ENCODE data around the gene GRK3.
"Not testable (repeated sequence)": the region's sequence is repeated elsewhere in the genome, so short reads cannot be mapped to it uniquely, and the experiment has no call there.

The GRK3 gene

DNA sequence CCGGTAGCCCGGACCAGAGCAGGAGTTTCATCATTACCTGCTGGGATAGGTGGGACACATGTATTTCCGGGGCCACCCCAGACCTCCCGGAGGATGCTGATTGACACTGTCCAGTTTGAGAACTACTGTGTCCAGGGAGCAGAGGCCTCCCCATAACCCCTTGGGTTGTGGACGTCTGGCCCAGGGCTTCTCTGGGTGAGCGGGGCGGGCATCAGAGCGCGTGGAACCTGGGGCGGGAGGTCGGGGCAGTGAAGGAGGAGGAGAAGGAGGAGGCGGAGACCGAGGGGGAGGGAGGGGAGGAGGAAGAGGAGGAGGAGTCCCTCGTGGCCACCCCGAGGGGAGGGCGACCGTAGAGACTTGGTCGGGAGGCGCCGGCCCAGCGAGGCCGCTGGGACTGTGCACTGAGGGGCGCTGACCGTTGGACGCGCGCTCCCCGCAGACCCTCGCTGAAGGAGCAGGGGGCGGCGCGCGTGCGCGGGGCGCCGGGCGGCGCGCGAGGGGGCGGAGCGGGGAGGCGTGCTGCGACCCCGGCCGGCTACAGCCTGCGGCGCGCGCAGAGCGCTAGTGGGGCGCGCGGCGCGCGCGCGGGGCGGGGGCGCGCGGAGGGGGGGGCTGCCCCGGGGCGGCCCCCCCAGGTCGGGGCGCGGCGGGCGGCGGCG lies at the start of gene GRK3:
Gene GRK3, plus strand, starts transcription at position 356 of the 659 bp plus-strand sequence. CDS start 366 bp downstream, outside the sequence.
- ATAC-seq (peak; percentile 78), DNase-seq (peak; percentile 75)

DNA sequence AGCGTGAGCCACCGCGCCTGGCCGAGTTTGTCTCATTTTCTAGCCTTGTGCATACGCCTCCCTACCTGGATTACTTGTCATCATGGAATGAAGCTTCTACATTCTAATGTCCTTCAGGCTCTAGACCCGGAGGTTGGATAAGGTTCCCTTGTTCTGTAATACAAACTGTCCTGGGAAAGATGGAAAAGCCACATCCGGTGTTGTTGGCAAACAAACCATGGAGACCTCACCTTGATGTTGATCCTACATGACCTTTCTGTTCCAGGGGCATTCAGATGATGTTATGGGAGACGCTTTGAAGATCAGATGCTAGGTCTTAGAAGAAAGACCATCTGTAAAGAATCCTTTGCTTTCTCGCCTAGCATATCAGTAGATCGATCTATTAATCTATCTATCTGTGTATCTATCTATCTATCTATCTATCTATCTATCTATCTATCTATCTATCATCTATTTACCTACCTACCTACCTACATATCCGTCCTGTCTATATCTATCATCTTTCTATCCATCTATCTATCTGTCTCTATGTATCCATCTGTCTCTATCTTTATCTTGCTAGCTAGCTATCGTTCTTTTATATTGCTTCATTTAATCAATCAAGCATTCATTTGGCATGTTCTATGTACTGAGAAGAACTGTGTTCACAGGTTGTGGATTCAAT lies 46.3 kb upstream of the GRK3 start:
- no peak for DNase-seq
- no peak for ATAC-seq

DNA sequence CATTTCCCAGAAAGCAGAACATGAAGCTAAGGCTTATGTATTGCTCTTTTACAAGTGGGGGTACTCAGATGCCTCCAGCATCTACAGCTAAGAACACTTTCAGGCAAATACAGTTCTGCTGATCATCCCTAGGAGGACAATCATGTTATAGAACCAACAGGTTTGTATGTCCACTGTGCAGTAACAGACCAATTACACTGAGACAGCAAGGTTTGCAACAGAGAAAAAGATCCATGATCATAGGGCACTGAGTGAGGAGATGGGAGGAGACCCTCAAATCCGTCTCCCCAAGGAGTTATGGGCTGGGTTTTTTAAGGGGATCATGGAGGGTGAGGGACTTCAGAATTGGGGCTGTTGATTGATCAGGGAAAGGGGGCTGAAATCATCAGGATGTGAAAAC lies 39.1 kb upstream of the GRK3 start:
- DNase-seq (no peak), ATAC-seq (no peak)

DNA sequence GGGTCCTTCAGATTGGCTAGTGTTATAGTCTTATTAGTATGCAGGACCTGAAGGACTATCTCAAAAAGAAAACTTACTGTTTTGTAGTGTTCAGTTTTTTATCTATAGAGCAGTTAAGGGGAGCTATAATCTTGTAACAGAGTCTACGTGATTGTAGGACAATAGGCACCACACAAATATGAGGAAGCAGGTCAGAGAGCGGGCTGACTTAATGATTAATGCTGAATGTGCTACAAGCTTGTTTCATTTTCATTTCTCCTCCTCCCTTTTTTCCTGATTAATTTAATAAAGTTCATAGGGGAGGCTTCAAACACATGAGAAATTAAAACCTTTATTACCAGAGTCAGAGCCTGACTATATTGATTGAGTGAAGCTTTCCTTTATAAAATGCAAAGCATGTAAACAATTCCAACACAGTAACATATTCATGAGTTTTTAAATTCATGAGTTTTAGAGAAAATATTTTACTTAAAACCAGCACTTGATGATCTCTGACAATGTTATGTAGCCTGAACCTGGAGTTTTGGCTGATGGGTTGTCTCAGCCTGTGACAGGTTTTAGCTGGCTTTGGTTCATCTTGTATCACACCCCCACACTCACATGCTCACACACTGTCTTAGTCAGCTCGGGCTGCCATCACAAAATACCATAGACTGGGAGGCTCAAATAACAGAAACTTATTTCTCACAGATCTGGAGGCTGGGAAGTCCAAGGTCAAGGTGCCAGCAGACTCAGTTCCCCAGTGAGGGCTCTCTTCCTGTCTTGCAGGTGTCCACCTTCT lies 38.5 kb upstream of the GRK3 start:
- not testable (repeated sequence) for ATAC-seq, DNase-seq

DNA sequence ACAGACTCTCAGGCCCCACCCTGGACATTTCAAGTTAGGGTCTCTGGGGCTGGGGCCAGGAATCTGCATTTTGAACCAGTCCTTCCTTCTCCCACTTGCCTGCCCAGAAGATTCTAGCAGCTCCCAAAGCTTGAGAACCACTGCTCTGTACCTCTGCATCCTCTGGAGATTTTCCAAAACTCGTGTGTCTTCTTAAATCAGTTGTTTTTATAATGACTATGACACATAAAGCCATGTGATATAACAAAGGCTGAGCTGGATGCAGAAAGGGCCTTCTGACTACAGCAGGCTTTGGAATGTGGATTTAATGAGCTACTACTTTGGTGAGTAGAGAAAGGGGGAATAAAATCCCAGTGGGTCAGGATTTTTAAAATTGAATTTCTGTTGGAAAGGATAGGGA lies 37.5 kb upstream of the GRK3 start:
- ATAC-seq, DNase-seq: not testable (repeated sequence)

DNA sequence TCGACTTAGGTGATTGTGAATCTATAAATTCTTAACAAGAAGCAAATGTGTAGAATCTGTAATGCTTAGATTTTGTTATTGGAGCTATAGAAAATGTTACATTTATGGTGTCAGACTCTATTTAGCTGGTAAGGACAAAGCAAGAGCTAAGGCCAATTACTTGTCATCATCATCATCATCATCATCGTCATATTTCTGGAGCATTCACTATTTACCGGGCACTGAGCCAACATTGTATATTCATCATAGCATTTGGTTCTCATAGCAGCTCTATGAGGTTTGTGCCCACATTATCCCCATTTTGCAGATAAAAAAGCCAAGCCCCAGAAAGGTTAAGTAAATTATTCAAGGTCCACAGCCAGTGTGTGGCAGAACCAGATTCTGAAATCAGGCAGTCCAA lies 36.4 kb upstream of the GRK3 start:
- ATAC-seq, DNase-seq: not testable (repeated sequence)

DNA sequence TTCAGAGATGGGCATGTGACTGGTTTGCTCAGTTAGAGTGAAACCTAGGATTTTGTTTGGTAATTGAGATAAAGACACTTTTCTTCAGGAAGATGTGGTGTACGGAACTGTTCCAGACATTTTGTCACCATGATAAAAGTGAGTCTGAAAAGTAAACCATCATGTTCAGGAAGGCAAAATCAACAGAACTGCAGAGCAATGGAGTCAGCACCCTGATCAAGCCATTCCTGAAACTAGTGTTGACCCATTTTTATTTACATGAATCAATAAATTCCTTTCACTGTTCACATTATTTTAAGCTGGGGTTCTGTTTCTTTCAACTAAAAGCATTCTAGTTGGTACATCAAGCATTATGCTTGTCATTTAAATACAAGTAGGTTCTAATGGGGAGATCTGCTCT lies 35.4 kb upstream of the GRK3 start:
- DNase-seq, ATAC-seq: not testable (repeated sequence)

DNA sequence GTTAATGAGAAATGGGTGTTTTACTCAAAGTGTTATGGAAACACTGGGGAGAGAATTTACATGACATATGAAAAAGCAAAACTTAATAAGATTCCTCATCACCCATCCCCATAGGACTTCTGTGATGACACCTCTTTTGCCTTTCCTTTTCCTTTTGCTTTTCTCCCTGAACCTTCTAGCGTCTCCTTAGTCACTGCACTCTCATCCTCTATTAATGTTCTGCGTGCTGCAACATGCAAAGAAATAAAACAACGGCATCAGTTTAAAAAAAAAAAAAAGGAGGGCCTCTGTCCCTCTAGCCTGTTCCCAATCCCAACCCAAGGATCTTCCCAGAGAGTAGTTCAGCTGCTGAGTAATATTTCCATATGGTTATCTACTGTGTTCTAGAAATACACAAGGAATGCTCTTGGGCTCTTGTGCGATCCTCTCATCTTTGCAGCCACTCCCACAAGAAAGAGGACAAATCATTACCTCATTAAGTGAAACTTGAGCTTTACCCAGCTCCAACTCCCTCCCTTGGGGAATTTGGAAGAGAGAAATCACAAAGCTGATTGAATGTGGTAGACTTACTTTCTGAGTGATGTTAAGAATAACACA lies 34.8 kb upstream of the GRK3 start:
- not testable (repeated sequence) for DNase-seq, ATAC-seq

DNA sequence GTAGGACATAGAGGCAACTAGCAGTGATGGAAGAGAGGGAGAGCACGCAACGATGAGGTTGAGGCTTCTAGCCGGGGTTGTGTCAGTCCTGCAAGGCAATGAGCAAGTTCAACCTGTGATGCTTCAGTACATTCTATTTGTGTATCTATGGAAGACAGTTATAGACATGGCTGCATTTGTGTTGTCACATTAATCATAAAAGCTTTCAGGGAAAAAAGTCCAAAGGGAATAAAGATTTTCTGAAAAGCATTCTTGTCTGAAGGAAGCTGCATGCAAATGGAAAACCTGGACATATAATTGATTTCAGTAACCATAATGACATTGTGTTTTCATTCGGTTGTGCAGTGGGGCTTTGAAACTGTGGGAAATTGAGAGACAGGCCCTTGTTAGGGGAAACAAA lies 32.8 kb upstream of the GRK3 start:
- DNase-seq, ATAC-seq: not testable (repeated sequence)

DNA sequence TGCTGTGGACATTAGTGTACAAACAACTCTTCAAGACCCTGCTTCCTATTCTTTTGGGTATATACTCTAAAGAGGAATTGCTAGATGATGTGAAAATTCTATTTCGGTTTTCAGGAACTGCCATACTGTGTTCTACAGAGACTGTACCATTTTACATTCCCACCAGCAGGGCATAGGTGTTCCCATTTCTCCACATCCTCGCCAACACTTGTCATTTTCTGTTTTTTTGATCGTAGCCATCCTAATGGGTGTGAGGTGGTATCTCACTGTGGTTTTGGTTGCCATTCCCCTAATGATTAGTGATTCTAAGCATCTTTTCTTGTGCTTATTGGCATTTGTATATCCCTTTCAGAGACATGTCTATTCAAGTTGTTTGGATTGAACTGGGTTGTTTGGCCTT lies 29.8 kb upstream of the GRK3 start:
- ATAC-seq: no peak

DNA sequence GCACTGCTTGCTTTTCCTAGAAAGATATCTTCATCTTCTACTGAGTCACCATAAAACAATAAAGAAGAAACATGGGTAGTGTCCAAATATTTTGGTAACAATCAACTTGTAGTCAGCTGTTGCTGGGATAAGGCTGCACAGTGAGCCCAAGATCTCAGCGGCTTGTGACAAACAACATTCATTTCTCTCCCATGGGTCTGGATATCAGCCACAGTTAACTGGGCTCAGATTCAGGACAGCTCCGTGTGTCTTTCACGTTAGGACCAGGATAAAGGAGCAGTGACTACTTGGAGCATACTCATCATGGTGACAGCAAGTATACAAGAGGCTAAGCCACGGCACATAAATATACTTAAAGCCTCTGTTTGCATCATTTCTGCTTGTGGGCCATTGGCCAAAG lies 27.9 kb upstream of the GRK3 start:
- DNase-seq (no peak), ATAC-seq (no peak)

More for the DNA sequence above, 29.8 kb upstream of the GRK3 start:
- DNase-seq: no peak

DNA sequence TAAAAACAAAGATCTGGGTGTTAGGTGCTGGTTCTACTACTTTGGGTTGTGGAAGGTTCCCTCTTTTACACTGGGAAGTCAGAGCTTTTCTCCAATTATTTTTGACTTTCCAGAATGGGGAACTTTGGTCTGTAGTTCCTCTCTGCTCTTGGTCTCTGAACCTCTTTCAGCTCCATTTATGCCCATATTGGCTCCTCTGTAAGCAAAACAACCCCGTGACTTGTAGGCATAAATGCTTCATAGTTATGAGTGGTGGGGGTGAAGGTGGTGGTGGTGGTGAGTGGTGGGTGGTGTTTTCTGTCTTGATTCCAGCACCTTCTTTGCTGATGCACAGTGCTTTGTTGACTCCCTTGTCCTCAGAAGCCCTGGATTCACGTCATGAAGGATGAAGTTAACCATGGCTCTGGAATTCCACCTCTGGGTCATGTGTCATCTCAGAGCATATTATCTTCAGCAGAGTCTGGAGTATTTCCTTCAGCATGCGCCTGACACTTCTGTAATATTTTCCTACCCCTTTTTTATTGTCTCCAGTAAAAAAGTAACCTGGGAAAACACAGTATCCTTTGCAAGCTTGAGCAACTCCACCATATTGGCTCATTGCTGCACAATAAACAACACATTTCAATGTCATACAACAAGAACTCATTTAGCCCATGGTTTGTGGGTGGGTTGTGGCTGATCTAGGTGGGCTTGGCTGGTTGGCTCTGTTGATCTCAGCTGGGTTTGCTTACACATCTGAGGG lies 24.1 kb upstream of the GRK3 start:
- DNase-seq: no peak
- ATAC-seq: no peak

DNA sequence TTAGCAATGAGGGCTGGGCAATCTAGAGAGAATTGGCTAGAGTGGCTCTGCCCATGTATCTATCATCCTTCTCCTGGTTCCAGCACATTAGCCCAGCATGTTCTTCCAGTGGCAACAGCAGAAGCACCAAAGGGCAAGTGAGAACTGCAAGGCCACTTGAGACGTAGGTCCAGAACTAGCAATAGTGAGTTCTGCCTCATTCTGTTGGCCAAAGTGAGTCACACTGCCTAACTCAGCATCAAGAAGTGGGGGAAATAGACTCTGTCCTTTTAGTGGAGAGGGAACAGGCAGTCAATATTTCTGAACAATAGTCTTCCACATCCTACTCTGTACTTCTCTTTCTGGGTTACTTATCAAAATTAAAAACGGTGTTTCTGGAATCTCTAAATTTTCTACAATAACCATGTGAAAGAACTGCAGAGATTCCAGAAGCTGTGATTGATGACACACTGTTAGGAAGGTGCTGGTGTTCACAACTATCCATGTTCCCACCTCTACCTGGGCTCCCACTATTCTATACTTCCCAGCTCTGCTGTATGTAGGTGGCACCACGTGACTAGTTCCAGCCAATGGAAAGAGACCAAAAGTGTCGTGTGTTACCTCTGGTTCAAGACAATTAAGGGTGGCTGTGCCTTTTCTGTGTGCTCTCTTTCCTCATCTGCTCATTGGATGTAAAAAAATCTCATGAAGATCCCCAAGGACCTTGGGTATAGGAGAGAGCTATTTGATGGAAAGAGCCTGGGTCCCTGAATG lies 23.4 kb upstream of the GRK3 start:
- DNase-seq (no peak), ATAC-seq (no peak)

DNA sequence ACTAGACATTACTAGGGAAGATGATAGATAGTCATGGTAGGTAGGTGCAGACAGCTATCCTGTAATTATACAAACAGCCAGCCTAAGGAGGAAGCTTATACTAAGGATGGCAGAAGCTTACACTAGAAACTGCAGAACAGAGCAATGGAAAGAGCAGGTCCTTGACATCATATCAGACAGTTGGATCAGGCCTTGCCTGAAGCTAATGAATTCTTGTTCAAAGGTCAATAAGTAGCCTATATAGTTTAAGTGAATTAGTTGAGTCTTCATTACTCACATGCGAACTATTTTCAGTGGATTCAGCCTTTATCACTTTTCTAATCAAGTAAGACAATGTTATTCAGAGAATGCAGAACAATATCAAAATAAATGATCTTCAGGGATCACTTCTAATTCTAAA lies 22.3 kb upstream of the GRK3 start:
- DNase-seq: no peak
- ATAC-seq: no peak

DNA sequence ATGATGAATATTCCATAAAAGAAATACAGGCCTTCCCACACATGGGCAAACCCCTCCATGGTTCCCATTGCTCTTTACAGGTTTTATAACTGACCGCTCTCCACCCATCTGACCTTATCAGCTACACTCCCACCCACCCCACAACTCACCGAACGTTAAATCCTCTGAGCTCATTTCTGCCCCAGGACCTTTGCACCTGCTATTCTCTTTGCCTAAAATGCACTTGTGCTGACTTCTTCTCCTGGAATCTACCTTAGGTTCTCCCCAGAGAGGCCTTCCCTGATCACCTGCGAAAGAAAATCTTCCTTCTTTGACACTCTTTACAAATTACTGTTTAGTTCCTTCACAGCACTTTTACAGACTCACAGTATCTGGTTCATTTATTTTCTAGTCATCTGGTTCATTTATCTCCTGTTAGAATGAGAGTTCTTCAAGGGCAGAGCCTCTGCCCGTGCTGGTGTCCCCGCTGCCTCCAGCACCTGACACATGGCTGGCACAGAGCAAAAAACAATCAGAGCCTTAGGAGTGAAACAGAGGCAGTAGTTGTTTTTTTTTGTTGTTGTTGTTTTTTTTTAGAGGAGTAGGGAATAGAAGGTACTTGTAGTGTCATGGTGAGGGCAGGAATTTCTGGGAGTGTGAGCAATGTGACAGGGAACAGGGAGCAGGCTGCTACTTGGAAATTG lies 21.6 kb upstream of the GRK3 start:
- DNase-seq (no peak), ATAC-seq (no peak)

DNA sequence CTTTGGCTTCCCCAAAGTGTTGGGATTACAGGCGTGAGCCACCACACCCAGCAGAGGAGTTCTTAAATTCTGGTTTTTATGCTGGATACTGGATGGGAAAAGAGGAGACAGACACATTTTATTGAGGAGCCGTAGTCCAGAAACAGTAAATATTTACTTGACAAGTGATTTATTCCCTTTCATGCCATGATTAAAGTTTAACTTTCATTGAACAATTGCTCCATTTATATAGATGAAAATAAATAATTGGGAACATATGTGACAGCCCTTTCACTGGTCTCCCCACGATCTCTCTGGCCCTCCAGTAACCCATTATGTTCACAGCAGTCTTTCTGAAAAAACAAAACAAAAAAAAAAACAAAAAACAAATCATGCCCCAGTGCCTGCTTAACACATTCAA lies 19.3 kb upstream of the GRK3 start:
- ATAC-seq: no peak
- DNase-seq: no peak

DNA sequence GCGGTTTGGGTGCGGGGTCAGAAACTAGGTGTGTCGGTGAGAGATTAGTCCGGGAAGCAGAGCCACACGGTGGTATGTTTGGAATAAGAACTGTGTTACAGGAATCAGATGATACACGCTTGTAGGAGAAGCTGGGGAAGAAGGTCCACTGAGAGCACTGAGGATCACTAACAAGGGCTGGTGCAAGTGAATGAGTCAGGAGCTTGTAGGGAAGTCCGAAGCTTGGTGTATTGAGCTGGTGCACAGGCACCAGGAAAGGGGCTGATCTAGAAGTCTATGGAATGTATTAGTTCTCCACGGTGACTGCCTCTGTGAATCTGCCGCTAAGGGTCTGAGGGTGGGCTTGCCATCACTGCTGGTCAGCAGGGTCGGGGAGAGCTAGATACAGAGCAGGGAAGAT lies 18.8 kb upstream of the GRK3 start:
- DNase-seq: no peak

DNA sequence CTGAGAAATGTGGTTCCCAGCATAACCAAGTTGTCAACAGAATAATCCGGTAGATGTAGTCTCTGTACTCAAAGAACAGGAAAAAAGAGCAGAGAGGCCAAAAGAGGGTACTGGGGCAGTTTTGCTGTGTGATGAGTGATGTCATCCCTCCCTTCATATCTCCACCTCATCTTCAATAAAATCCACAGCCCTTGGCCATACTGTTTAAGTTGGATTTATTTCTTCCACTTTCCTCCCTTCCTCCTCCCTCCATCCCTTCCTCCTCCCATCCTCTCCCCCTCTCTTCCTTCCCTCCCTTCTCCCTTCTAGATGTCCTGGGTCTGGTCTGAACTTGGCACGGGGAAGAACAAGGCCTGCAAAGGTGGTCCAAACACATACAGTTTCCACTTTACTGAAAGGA lies 18.2 kb upstream of the GRK3 start:
- no peak for ATAC-seq
- no peak for DNase-seq

More for the DNA sequence above, 18.8 kb upstream of the GRK3 start:
- ATAC-seq: no peak

DNA sequence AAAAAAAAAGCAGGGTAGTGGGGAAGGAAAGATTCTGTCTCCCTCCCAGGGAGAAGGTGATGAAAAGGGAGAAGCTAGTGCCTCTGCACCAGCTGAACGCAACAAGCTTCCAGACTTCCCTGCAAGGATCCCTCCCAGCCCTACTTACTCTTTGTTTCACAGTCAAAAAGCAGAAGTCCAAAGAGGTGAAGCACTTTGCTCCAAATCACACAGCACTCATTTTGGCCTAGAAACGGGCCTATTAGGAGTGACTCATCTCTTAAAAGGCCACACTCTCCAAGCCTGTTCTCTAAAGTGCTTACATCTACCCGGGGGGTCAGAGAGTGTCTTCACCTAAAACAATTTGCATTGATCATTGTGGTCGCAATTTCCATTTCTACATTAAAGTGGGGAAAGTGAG lies 17.7 kb upstream of the GRK3 start:
- ATAC-seq: peak; percentile 52
- DNase-seq: no peak

DNA sequence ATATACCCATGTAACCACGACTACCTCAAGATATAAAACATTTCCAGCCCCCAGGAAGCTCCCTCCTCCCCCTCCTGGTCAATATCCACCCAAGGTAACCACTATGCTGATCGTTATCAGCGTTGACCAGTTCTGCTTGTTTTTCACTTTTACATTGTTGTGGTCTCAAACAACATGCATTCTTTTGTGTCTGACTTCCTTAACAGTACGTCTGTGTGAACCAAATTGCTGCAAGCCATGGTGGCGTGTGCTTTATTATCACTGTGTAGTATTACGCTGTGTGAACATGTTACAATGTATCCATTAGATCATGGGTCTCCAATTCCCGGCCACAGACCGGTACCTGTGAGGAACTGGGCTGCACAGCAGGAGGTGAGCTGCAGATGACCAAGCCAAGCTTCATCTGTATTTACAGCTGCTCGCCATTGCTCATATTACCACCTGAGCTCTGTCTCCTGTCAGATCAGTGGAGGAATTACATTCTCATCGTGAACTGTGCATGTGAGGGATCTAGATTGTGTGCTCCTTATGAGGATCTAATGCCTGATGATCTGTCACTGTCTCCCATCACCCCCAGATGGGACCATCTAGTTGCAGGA lies 15.5 kb upstream of the GRK3 start:
- no peak for ATAC-seq
- DNase-seq: no peak
